GM21515 (cell line): ENCODE measurements around the gene DRGX.

ENCODE experiments used
- ATAC-seq: cut with Tn5 transposase; IDR thresholded peaks from one replicate; pipeline ENCODE4 v1.9.1; 2021; ENCODE audit not compliant: unreplicated experiment

Gene DRGX

DNA sequence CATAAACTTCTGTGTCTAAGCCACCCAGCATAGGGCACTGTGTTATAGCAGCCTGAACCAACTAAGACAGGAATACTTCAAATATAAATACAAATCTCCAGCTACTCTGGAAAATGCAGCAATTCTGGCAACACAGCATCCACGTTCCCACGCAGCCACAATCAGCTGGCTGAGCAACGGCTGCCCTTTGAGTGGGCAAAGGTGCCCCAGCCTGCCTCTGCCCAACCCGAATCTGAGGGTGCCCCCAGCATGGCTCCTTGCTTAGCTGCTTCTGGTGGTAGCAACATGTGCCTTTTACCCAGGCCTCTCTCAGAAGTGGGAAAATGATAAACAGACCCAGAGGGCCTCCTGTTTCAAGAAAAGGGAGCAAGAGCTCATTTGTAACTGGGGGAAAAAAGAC is 12.0 kb downstream of the DRGX start:
- ATAC-seq = no peak

DNA sequence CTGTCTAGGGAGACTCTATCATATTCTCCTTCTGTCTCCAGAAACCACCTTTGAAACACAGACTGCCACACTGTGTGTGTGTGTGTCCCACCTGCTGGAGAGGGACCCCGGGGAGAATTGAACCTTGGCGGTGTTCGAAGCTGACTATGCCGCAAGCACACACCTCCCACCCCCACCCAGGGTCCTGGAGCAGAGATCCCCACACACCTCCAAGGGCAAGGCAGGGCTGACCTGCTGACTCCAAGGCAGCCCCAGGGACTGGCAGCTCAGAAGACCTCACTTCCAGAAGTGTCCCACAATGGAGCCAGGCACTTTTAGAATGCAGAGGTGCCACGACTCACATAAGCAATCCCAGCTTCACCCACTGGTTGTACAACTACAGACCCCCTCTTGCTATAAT is 13.1 kb downstream of the DRGX start:
- ATAC-seq = no peak

DNA sequence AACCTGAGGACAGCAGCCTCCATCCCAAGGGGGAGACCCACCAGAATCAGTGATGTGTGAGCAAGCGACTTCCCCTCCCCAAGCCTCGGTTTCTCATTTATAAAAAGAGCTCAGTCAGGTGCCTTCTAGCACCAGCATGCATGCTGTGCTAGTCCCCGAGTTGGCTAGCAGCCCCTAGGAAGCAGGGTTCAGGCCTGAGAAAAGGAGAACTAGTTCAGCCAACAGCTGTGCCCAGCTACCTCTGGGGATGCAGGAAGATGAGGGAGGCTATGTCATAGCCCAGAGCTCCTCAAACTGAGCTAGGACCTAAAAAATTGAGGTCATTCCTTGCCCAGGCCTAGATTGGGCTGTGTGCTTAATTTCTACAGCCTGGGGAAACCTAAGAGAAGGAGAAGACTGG is 13.7 kb downstream of the DRGX start:
- ATAC-seq = no peak

DNA sequence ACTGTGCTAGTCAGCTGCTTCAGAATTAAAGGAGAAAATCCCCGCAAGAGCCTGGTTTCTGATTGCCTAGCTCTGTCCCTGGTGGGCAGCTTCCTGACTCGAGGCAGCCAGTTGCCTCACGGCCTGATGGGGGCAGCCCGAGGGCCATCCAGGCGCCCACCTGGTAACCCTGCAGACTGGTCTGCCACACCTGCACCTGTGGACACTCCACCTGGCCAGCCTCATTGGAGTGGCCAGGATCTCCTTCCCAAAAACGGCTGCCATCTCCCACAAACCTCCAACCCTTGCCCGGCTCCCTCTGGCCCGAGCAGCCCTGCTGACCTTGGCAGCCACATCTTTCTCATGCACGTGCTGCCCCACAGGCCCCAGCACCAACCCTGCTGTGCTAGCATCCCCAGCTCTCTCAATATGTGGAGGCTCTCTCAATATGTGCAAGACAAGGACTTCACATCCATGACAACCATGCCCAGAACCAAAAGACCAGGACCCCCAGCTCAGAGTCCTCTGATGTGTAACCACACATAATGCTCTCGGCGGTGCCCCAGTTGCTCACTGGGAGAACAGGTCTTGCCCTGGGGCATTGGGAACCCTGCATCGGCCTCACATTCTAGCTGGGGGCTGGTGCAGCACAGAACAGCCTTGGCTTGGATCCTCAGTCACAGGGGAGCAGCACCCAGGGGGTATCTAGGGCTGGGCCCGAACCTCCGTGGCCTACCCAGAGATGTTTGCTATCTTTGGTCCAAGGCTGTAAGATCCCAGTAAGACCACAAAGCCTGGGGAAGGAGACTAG is 14.6 kb downstream of the DRGX start:
- ATAC-seq = no peak

DNA sequence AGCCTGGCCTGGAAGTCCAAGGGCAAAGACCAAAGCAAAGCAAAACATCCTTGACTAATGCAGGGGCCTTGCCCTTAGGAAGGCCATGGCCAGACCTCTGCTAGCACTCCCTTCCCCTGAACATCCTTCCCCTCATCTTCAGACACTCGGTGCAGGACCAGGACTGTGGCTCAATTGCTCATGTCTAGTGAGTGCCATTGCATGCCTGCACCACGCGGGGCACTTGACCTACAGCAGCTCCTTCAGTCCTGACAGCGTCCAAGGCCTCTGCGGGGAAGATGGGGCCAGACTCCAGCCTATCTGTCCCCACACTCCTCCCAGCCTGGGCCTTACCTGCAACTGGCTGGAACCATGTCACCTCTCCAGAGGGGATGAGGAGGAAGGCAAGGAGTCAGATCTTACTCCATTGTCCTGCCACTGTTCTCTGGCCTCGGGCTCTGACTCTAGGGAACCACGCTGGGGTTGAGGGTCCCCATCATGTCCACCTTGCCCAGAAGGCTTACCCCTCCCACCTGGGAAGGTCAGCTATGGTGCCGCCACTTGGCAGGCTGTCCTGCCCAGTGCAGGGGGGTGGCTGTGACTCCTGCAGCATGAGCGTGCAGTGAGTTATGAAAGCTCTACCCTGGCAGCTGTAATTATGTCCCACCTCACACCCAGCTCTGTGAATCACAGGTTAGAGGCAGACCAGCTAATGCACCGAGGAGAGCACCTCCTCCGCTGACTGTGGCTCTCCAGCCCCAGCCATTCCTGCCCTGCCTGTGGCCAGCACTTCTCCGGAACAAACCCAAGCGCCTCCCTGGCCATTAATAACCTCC is 16.1 kb downstream of the DRGX start:
- no peak for ATAC-seq

DNA sequence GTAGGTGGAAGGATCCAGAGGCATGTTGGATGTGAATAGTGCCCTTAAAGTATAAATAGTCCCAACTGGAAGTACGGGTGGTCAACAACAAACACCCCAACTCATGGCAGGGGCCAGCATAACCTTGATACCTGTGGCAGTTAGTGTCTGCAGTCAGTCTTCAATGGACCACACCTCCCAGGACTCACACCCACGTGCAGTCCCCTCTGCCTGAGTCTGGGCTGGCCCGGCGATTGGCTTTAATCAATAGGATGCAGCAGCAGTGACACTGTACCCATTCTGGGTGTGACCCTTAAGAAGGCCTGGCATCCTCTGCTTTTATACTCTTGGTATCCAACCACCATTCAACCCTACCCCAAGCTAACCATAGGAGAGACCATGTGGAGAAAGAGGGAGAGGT is 18.6 kb downstream of the DRGX start:
- ATAC-seq = no peak

DNA sequence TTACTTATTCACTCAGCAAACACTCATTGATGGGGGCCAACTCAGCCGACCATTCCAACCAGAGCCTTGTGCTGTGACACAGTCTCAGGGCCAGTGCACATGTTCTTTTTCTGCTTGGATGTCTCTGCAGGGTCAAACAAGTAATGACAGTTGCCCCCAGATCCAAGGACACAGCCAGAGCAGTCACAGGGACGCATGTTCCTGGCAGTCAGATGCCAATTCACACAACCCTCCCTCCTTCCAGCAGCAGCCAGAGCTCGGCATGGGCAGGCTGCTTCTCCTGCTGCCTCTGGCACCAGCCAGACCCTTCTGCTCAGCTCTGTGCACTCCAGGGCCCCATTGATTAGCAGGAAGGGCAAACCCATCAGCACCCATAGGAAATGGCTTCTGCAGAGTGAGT is 20.3 kb downstream of the DRGX start:
- ATAC-seq = no peak

DNA sequence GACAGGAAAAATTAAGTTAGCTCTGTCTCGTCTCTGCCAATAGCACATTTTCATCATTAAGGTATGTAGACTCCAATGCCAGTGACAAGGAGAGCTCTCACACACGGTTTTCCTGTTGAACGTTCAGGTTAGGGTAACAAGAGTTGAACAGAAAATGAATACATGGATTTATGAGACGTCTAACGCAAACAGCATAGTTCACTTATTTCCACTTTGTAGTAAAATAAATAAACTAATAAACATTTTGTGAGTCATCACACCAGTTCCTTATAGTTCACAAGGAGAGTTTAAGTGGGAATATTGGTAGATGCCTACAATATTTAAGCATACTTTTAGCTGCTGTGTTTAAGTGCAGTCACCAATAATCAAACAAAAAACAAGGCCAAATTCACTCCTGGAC is 21.1 kb downstream of the DRGX start:
- ATAC-seq = no peak

DNA sequence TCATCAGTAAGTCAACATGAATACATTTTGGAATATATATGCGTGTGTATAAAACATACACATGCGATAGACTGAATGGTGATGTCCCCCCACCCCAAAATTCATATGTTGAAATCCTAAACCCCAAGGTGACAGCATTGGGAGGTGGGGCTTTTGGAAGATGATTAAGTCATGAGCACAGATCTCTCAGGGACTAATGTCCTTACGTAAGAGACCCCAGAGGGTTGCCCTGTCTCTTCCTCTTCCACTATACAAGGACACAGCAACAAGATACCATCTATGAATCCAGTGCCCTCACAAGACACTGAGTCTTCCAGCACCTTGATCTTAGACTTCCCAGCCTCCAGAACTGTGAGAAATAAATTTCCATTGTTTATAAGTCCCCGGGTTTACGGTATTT is 22.5 kb downstream of the DRGX start:
- no peak for ATAC-seq

DNA sequence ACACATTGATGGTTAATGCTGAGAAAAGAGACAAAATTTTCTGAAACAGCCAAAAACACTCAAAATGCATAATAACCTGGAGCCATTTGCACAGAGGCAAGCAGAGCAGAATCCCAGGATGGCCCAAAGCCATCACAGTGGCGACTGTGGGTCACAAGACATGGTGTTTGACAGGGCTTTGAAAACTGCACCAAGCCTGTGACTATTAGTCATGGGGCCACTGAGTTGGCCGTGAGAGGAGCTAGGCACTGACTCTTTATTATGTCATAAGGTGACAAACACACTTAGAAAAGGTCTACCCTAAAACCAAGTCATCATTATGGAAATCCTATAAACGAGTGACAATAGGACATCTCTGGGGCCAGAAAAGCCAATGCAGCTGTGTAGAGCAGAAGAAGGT is 23.9 kb downstream of the DRGX start:
- ATAC-seq = no peak

DNA sequence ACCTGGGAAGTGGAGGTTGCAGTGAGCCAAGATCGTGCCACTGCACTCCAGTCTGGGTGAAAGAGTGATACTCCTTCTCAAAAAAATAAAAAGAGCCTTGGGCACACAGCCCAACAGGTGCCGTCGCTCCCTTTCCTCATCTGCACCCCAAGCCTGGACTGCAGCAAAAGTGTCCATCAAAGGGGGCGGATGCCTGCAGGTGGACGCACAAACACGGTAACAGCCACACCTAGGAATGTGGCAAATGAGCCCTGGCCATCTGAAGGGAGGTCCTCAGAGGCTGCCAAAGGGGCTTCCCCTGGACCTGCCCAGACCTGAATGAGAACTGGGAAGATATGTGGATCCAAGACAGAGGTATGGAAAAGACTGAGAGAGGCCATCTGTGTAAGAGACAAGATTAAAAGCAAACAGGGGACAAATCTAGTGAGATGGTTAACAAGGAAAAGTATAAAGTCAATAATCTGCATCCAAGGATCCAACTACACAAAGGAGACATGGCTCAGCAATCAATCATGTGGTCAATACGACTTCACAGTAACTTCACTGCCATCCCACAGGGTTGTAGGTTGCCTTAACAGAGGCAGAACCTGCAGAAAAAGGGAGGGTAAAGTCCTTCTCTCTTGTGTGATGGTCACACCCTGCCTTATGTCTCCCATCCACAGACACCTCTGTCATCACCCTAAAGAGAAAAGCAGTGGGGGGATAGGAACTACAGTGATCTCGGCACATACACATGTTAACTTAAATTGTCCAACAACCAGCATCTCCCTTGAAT is 25.4 kb downstream of the DRGX start:
- ATAC-seq = no peak

DNA sequence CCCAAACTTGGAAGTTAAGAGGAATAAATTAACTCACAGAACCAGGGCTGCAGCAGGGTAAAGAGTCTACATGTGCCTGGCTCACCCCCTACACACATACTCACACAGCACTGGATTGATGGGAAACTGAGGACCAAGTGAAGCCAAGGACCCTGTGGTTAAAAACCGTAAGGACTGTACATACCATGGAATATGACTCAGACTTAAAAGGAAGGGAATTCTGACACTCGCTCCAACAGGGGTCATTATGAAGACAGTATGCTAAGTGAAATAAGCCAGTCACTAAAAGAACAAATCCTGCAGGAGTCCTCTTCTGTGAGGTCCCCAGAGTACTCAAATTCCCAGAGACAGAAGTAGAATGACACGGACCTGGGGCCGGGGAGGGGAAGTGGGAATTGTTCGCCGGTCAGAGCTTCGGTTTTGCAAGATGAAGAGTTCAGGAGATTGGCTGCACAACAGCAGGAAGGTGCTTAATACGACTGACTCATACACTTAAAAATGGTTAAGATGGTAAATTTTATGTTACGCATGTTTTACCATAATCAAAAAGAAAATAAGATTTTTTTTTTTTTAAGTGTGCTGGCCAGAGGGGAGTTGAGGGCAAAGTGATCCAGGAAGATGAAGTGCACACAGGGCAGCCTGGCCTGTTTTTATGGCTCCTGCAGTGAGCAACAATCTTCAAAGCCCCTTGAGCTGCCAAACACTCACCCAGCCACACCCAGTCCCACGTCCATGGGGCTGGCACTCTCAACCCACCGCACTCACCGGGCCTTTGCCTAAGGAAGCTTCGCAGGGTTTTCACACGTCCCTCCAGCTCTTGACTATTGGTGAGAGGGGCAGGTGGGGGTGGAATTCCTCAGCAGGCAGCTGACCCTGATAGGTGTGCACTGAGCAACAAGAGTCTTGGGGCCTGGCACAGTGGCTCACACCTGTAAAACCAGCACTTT is 26.4 kb downstream of the DRGX start:
- no peak for ATAC-seq

DNA sequence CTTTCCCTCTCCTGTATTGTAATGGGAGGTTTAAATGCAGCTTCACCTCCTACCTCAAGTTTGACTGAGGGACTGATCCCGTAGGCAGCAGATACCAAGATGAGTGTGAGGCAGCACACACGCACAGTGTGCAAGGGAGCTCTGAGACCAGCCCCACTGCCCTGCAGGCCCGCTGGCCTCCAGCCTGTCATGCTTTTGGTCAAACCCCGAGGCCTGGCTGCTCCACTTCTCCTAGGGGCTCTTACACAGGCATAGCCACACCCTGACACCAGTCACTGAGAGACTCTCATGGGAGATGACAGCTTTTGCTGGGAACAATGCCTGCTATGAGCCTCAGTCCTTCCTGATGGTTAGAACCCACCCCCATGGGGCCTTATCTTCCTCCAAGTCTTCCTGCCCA is 27.6 kb downstream of the DRGX start:
- ATAC-seq = no peak

DNA sequence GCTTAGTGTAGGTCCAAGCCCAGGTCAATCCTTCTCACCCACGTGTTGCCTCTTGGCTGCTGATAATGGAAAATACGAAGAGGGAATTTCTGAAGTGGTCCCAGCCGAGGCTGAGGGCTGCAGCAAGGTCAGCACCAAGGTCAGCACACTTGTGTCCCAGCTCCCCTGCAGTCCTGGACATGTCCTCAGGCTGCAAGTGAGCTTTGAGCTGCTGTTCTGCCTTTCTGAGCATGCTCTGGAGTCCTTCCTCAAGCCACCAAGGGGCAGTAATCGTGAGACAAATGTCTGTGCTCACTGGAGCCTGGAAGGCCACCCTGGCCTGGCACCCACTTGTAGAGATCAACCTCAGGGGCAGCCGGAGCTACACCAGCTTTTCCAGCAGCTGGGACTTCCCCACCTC is 28.3 kb downstream of the DRGX start:
- no peak for ATAC-seq

DNA sequence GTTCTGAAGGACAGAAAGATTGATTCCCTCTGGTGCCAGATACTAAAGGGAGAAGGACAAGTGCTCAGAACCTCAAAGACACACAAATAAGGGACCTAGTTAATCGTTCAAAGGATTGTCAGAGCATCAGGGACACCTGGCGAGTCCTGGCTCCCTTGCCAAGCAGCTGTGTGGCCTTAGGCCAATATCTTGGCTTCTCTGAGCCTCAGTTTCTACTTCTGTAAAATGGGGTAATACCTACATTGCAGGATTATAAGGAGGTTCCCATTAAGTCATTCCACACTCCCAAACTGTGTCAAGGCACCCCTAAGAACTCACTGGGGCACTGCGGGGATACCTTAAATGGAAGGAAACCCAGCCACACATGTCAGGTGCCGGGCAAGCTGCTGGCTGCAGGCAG is 29.4 kb downstream of the DRGX start:
- no peak for ATAC-seq

DNA sequence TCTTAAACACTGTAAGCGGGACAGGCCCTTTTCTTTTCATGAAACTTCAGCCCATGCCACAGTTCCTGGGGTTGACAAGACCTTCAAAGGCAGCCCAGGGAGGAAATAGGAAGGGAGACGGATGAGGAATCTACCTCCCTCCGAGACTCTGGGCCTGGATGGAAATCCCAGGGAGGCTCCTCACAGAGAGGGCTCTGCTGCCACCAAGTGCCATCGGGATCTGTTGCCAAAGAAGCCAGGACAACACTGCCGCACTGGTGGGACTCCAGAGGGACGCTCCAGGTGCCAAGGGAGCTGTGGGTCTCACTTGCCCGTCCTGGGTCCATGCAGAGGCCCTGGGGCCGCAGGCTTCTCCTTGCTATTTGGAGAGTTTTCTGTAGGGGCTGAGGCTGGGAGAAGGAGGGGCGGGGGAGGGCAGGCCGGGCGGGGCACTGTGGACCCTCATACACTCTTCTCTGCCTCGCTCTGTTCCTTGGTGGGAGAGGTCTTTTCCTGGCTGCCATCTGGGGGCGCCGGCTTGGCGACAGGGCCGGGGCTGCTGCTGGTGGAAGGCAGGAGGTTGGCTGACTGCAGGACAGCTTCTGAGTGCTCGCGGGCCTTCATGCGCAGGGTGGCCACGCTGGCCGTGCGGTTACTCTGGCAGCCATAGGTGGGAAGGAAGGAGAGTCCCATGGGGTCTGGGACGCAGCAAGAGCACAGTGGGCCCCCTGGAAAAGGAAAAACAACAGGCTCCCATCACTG is 30.0 kb downstream of the DRGX start:
- ATAC-seq = no peak

DNA sequence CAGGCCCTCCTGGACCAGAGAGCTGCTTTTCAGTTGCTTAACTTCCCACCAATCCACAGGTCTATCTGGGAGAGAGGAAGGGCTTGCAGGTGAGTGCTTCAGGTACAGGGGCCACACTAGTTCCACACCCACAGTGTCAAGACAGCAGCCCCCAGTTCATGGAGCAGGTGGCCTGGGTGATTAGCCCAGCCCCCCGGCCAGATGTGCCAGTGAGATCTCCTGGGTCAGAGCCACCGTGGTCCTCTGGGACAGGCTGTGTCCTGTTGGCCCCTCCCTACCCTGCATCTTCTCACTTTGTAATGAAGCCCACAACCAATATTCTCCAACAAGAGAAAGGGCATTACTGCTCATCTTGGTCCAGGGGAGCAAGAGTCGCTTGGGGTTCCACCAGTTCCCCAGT is 30.6 kb downstream of the DRGX start:
- no peak for ATAC-seq

DNA sequence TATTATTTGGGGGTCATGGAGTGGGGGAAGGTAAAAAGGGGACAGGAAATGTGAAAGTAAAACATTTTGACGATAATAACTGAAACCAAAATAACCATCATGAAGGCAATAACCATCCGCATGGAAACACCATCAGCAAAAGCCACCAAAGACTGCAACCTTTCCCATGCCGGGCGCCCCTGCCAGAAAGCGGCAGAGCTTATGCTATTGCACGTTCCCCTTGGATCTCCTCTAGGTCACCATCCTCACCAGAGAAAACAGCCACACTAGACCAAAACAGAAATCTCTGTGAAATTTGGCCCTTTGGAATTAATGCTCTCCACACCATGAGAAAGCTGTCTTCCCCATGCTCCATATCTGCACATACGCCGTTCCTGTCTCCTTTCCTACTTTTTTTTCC is 31.1 kb downstream of the DRGX start:
- no peak for ATAC-seq

DNA sequence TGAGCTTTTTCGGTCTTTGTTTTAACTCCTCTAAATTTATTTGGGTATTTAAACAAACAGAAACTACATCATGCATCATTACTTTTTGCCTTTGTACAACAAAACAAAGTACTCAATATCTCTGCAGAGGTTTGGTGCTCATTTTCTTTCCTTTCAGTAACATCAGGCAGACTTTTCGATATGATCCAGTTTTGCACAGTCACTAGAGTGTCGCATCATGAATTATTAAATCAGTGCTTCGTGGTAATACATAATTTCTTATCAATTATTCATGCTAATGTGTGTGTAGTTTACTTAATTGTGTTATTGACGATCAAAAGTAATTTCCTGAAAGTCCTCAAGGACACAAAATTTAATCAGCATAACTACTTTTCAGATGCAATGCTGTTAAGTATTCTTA is 31.8 kb downstream of the DRGX start:
- no peak for ATAC-seq
